Measurements from ENCODE around the gene CRY1.

The CRY1 gene

DNA sequence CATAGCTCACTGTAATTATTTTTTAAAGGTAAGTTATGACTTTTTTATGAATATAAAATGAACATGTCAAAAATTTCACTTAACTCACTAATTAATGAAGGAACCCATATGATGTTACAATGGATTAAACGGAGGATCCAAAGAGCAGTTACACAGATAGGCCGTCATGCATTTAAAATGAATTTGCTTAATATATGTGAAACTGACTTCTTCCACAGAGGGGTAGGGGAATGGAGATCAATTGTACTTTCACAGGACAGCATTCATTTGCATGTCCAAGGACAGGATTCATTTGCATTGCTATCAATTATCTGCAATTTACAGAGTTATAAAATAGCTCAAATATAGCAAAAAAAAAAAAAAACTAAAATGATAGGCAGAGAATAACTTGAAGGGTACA, 6.6 kb upstream of the CRY1 start:
- TF ChIP-seq, protein P1, sequence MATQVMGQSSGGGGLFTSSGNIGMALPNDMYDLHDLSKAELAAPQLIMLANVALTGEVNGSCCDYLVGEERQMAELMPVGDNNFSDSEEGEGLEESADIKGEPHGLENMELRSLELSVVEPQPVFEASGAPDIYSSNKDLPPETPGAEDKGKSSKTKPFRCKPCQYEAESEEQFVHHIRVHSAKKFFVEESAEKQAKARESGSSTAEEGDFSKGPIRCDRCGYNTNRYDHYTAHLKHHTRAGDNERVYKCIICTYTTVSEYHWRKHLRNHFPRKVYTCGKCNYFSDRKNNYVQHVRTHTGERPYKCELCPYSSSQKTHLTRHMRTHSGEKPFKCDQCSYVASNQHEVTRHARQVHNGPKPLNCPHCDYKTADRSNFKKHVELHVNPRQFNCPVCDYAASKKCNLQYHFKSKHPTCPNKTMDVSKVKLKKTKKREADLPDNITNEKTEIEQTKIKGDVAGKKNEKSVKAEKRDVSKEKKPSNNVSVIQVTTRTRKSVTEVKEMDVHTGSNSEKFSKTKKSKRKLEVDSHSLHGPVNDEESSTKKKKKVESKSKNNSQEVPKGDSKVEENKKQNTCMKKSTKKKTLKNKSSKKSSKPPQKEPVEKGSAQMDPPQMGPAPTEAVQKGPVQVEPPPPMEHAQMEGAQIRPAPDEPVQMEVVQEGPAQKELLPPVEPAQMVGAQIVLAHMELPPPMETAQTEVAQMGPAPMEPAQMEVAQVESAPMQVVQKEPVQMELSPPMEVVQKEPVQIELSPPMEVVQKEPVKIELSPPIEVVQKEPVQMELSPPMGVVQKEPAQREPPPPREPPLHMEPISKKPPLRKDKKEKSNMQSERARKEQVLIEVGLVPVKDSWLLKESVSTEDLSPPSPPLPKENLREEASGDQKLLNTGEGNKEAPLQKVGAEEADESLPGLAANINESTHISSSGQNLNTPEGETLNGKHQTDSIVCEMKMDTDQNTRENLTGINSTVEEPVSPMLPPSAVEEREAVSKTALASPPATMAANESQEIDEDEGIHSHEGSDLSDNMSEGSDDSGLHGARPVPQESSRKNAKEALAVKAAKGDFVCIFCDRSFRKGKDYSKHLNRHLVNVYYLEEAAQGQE (IDR thresholded peaks at IDR 0.05; ENCODE audit: insufficient read depth in 1 of 2, low read depth in 2 of 2, low read length in 2 of 2) = no peak

DNA sequence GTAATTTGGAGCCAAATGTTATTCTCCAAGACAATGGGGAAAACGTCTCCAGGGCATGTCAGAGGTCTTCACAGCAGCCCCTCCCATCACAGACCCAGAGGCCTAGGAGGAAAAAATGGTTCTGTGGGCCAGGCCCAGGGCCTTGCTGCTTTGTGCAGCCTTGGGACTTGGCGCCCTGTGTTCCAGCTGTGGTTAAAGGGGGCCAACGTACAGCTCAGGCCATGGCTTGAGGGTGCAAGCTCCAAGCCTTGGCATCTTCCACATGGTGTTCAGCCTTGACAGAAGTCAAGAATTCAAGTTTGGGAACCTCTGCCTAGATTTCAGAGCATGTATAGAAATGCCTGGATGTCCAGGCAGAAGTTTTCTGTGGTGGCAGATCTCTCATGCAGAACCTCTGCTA, 3.2 kb upstream of the CRY1 start:
- no peak for TF ChIP-seq POLR2AphosphoS5 (IDR thresholded peaks at IDR 0.05; ENCODE audit: low read depth, low read length)

DNA sequence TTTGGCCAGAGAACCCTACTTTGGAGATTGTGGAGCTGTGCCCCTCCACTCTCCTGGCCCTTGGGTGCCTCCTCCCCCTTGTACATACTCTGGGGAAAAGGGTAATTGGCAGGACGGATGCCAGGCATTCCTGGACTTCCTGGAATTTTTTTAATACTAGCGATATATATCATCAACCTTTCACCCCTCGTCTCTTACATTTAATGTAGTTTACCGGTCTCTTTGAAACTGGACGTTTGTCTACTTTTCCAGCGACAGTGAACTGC, 767 bp upstream of the CRY1 start:
- TF ChIP-seq, protein P1 (IDR thresholded peaks at IDR 0.05; ENCODE audit: insufficient read depth in 1 of 2, low read depth in 2 of 2, low read length in 2 of 2) = no peak
- no peak for TF ChIP-seq POLR2AphosphoS5 (IDR thresholded peaks at IDR 0.05; ENCODE audit: low read depth, low read length)
- no peak for TF ChIP-seq SIN3A (IDR thresholded peaks at IDR 0.05; ENCODE audit: borderline replicate concordance, insufficient read depth, low read length)

DNA sequence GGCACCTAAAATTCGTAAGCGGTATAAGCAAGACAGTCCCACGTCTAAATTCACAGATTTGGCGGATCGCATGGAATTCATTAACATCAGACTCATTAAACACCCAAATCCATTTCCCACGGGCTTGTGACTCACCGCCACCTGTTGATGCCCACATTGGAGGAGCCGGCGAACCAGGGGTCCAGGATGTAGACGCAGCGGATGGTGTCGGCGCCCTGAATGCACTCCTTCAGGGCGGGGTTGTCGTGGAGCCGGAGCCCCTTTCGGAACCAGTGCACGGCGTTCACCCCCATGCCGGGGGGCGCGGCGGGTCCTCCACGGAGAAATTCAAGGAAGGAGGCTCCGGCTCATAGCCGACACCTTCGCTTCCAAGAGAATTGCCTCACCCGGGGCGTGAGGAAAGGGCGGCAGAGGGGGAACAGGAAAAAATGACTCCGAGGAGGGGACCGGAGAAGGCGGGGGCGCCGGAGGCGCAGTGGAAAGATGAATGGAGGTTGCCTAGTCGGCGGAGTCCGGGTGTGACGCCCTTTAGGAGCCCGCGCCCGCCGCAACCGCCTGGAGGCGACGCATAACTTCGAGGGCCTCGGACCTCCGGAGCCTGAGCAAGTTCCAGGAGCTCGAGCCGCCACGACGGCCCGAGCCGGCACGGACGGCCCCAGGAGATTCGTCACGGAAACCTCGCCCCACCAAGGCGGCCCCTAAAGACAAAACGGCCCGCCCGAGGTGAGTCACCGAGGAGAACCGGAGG, 506 bp downstream of the CRY1 start:
- no peak for TF ChIP-seq TAF1 (IDR thresholded peaks at IDR 0.05; ENCODE audit: borderline replicate concordance, insufficient read depth, low read length)
- TF ChIP-seq SIN3A (IDR thresholded peaks at IDR 0.05; ENCODE audit: borderline replicate concordance, insufficient read depth, low read length) = no peak; the same call in 1 of the 2 replicates
- no peak for TF ChIP-seq FOXP2 (optimal IDR thresholded peaks at IDR 0.05; ENCODE audit: borderline replicate concordance, extremely low read depth, extremely low read length, insufficient read depth)
- TF ChIP-seq POLR2AphosphoS5 (IDR thresholded peaks at IDR 0.05; ENCODE audit: low read depth, low read length) = no peak; the same call in 1 of the 2 replicates
- TF ChIP-seq, protein P1 (IDR thresholded peaks at IDR 0.05; ENCODE audit: insufficient read depth in 1 of 2, low read depth in 2 of 2, low read length in 2 of 2) = no peak

DNA sequence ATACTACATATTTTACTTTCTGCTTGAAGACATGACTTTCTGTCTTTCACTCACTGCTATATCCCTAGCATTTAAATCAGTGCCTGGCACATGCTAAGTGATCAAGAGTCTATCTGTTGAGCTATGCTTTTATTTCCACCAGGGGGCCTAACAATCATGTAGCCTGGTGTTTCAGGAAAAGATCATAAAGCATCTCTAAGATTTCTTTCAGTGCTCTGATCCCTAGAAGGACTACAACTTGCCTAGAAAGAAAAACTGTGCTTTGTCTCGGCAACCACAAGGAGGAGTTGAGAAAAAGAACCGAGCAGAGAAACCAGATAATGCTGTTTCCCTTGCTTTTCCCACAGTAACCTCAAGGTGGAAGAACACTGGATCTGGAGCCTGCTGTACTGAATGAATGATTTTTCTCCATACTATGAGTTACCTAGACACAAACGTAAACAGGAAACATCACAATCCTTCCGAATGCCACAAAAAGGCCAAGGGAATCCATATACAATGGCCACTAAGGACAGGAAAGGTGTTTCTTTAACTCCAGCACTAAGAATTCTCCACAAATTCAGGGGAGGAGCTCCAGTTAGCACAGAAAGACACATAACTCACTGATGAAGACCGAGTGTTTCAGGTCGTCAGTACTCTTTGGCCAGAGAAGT, 1.2 kb downstream of the CRY1 start:
- TF ChIP-seq TAF1 (IDR thresholded peaks at IDR 0.05; ENCODE audit: borderline replicate concordance, insufficient read depth, low read length) (peak; percentile 61; the same call in 1 of the 2 replicates), SIN3A (IDR thresholded peaks at IDR 0.05; ENCODE audit: borderline replicate concordance, insufficient read depth, low read length) (peak; percentile 81), POLR2AphosphoS5 (IDR thresholded peaks at IDR 0.05; ENCODE audit: low read depth, low read length) (no peak; the same call in 1 of the 2 replicates)
- TF ChIP-seq, protein P1 (IDR thresholded peaks at IDR 0.05; ENCODE audit: insufficient read depth in 1 of 2, low read depth in 2 of 2, low read length in 2 of 2) = no peak

Data from PFSK-1 (cell line).